ENCODE data around the gene AMY2B. TPM values are rescaled to one million over a fixed set of nuclear protein-coding genes. Genes with fewer than 3 reads are reported as not detected.
"Not testable (repeated sequence)": the region's sequence is repeated elsewhere in the genome, so short reads cannot be mapped to it uniquely, and the experiment has no call there.

AMY2B gene
- 1.9 and 2.0 TPM in 2 replicates for polyA plus RNA-seq (2013)

DNA sequence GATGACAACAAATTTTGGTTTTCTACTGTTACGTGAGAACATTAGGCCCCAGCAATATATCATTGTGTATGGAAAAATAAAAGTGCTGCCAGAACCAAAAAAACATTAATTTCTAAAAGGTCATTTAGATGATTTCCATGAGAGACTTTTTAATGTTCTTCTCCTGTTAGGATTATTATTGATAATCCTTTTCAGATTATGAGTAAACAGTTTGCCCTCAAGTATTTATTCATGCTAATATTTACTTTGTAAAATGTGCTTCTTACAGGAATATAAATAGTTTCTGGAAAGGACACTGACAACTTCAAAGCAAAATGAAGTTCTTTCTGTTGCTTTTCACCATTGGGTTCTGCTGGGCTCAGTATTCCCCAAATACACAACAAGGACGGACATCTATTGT, at the start of gene AMY2B:
TSS of gene AMY2B (plus strand) at position 301 of the 400 bp plus-strand sequence. CDS start at position 315, 14 bp downstream.
- not testable (repeated sequence) for DNase-seq; H2BK120ac ChIP-seq (ENCODE audit: insufficient read depth, low read length, poor library complexity); H3K4ac ChIP-seq (ENCODE audit: low read depth, low read length); H3K9me3 ChIP-seq (ENCODE audit: insufficient read depth, low read depth, low read length); H2BK12ac ChIP-seq (ENCODE audit: low read length); H2AFZ ChIP-seq (ENCODE audit: insufficient read depth, low read length, poor library complexity); H3K4me3 ChIP-seq (ENCODE audit: low read depth, low read length); H3K23ac ChIP-seq (ENCODE audit: low read length); H3K14ac ChIP-seq (ENCODE audit: low read length); H4K8ac ChIP-seq (ENCODE audit: low read depth, low read length); H3K18ac ChIP-seq (ENCODE audit: low read length); H3K27ac ChIP-seq (ENCODE audit: low read depth, low read length); H3K9ac ChIP-seq (ENCODE audit: low read length); H4K91ac ChIP-seq (ENCODE audit: low read depth, low read length); H3K4me2 ChIP-seq (ENCODE audit: low read length); H4K12ac ChIP-seq (ENCODE audit: low read depth, low read length); H2AK5ac ChIP-seq (ENCODE audit: low read length); H2BK5ac ChIP-seq (ENCODE audit: low read depth, low read length, poor library complexity); H3K36me3 ChIP-seq (ENCODE audit: control insufficient read depth in 1 of 2, insufficient read depth in 2 of 2, low read length in 2 of 2); H3K4me1 ChIP-seq (ENCODE audit: control insufficient read depth in 1 of 2, insufficient read depth in 2 of 2, low read length in 2 of 2); H3K27me3 ChIP-seq (ENCODE audit: insufficient read depth, low read length); H3K79me1 ChIP-seq (ENCODE audit: low read length); H3K79me2 ChIP-seq (ENCODE audit: control insufficient read depth, insufficient read depth, low read length, poor library complexity)
- no CpG with 5 or more reads among the region's 2 CpGs for WGBS (ENCODE audit: extremely low coverage, insufficient coverage, insufficient read length)

DNA sequence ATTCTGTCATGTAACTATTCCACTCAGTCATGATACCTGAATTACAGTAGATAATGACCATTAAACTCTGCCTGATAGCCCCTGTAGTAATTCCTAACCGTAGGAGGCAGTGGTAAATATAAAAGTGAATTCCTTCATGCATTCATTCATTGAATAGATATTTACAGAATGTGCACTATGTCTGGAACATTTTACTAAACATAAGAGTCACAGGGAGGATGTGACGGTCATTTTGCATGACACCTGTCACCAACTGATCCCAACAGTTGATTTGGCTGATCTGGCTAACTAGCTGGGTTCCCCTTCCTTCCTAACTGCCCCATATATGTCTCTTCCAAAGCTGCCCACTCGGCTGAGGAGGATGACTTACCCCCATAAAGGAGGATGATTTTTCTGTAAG, 48.0 kb upstream of the AMY2B start:
- H4K8ac ChIP-seq (ENCODE audit: low read depth, low read length) = no peak overlapping the region
- H4K91ac ChIP-seq (ENCODE audit: low read depth, low read length) = no peak overlapping the region

DNA sequence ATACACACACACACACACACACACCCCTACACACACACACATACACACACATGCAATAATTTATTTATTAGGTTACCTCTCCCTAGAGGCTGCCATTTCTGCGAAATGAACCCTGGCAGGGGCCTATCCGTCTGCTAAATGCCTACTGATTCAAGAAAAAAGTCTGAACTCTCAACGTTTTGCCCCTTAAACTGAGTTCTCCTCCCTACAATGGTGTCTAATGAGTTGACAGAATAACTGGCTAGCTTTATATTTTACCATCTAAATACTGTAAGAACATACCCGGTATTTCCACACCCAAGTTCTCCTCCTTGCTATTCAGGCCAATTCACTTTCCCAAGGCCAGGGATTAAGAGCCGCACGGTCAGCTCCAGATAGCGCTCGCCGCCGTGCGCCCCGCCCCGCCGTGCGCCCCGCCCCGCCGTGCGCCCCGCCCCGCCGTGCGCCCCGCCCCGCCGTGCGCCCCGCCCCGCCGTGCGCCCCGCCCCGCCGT, 46.2 kb upstream of the AMY2B start:
- H2AFZ ChIP-seq (ENCODE audit: insufficient read depth, low read length, poor library complexity) = no peak overlapping the region
- H4K8ac ChIP-seq (ENCODE audit: low read depth, low read length) = peak overlapping the region; percentile 11
- H3K4me1 ChIP-seq (ENCODE audit: control insufficient read depth in 1 of 2, insufficient read depth in 2 of 2, low read length in 2 of 2) = no peaks in the 10 kb centered on the region
- H3K9ac ChIP-seq (ENCODE audit: low read length) = no peak overlapping the region
- no peak overlapping the region for H4K91ac ChIP-seq (ENCODE audit: low read depth, low read length)
- H3K18ac ChIP-seq (ENCODE audit: low read length) = no peak overlapping the region
- H3K27ac ChIP-seq (ENCODE audit: low read depth, low read length) = no peak overlapping the region
- H3K79me2 ChIP-seq (ENCODE audit: control insufficient read depth, insufficient read depth, low read length, poor library complexity) = peaks cover 3% of the 10 kb centered on the region
- no peak overlapping the region for H3K14ac ChIP-seq (ENCODE audit: low read length)
- H3K4me2 ChIP-seq (ENCODE audit: low read length) = peak overlapping the region; percentile 47
- H2AK5ac ChIP-seq (ENCODE audit: low read length) = no peak overlapping the region
- WGBS (ENCODE audit: extremely low coverage, insufficient coverage, insufficient read length) = no CpG with 5 or more reads among the region's 34 CpGs
- H2BK120ac ChIP-seq (ENCODE audit: insufficient read depth, low read length, poor library complexity) = no peak overlapping the region
- H3K23ac ChIP-seq (ENCODE audit: low read length) = no peak overlapping the region
- H3K27me3 ChIP-seq (ENCODE audit: insufficient read depth, low read length) = no peaks in the 10 kb centered on the region
- H3K4ac ChIP-seq (ENCODE audit: low read depth, low read length) = no peak overlapping the region
- H3K36me3 ChIP-seq (ENCODE audit: control insufficient read depth in 1 of 2, insufficient read depth in 2 of 2, low read length in 2 of 2) = peaks cover 2% of the 10 kb centered on the region in 2 experiments
- H2BK5ac ChIP-seq (ENCODE audit: low read depth, low read length, poor library complexity) = no peak overlapping the region
- peaks cover 7% of the 10 kb centered on the region for H3K79me1 ChIP-seq (ENCODE audit: low read length)
- H2BK12ac ChIP-seq (ENCODE audit: low read length) = no peak overlapping the region
- DNase-seq = peak; percentile 21 to 59
- H3K4me3 ChIP-seq (ENCODE audit: low read depth, low read length) = no peak overlapping the region
- H3K9me3 ChIP-seq (ENCODE audit: insufficient read depth, low read depth, low read length) = no peaks in the 10 kb centered on the region
- H4K12ac ChIP-seq (ENCODE audit: low read depth, low read length) = no peak overlapping the region

More for the DNA sequence above, 48.0 kb upstream of the AMY2B start:
- H3K27me3 ChIP-seq (ENCODE audit: insufficient read depth, low read length) = no peaks in the 10 kb centered on the region
- no peak overlapping the region for H2BK120ac ChIP-seq (ENCODE audit: insufficient read depth, low read length, poor library complexity)
- H3K4me2 ChIP-seq (ENCODE audit: low read length) = no peak overlapping the region
- H3K79me2 ChIP-seq (ENCODE audit: control insufficient read depth, insufficient read depth, low read length, poor library complexity) = peaks cover 3% of the 10 kb centered on the region
- peaks cover 7% of the 10 kb centered on the region for H3K79me1 ChIP-seq (ENCODE audit: low read length)
- no peaks in the 10 kb centered on the region for H3K9me3 ChIP-seq (ENCODE audit: insufficient read depth, low read depth, low read length)
- H3K27ac ChIP-seq (ENCODE audit: low read depth, low read length) = no peak overlapping the region
- no peak overlapping the region for H3K9ac ChIP-seq (ENCODE audit: low read length)
- no peak overlapping the region for H4K12ac ChIP-seq (ENCODE audit: low read depth, low read length)
- H3K4ac ChIP-seq (ENCODE audit: low read depth, low read length) = no peak overlapping the region
- no peak overlapping the region for H2BK12ac ChIP-seq (ENCODE audit: low read length)
- no CpG with 5 or more reads among the region's 3 CpGs for WGBS (ENCODE audit: extremely low coverage, insufficient coverage, insufficient read length)
- H3K18ac ChIP-seq (ENCODE audit: low read length) = no peak overlapping the region
- no peak overlapping the region for H3K4me3 ChIP-seq (ENCODE audit: low read depth, low read length)
- H2BK5ac ChIP-seq (ENCODE audit: low read depth, low read length, poor library complexity) = no peak overlapping the region
- H2AK5ac ChIP-seq (ENCODE audit: low read length) = no peak overlapping the region
- no peaks in the 10 kb centered on the region for H3K36me3 ChIP-seq (ENCODE audit: control insufficient read depth in 1 of 2, insufficient read depth in 2 of 2, low read length in 2 of 2)
- H3K23ac ChIP-seq (ENCODE audit: low read length) = no peak overlapping the region
- no peak overlapping the region for H2AFZ ChIP-seq (ENCODE audit: insufficient read depth, low read length, poor library complexity)
- DNase-seq = peak; percentile 20 to 65
- H3K14ac ChIP-seq (ENCODE audit: low read length) = no peak overlapping the region
- no peaks in the 10 kb centered on the region for H3K4me1 ChIP-seq (ENCODE audit: control insufficient read depth in 1 of 2, insufficient read depth in 2 of 2, low read length in 2 of 2)

DNA sequence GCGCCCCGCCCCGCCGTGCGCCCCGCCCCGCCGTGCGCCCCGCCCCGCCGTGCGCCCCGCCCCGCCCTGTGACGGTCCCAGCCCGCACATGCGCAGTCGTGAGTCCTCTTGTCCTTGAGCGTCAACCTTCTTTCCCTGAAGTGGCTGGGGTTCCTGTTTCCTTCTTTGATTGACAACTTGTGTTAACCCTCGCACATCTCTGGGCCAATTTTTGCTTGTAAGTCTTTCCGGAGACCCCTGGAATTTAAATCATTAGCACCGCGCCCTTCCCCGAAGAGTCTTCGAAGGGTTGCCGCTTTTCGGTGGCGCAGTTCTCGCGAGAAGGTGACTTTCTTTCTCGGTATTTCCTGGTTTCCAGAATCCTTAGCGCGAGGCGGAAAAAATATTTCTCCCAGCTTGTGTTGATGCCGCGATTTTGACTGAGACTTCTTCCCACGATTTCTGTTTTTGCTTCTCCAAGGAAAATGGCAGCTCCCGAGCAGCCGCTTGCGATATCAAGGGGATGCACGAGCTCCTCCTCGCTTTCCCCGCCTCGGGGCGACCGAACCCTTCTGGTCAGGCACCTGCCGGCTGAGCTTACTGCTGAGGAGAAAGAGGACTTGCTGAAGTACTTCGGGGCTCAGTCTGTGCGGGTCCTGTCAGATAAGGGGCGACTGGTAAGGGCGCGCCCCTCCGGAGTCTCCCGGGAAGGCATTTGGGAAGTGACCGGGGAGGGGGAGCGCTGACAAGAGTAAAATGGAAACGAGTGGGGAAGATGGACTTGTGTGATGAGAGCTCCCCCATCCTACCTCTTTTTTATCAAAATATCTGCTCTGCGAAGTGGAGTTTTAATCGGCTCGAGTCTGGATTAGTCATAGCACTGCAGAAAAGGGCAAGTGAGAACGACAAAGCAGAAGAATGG, 45.5 kb upstream of the AMY2B start, which contains the start of gene RNPC3:
TSS of gene RNPC3 (plus strand) at position 93 of the 901 bp plus-strand sequence. CDS start at position 465, 372 bp downstream.
- Histone ChIP-seq H4K12ac (ENCODE audit: low read depth, low read length) (peak within 1 kb of the TSS; percentile 9), H3K4me1 (ENCODE audit: control insufficient read depth in 1 of 2, insufficient read depth in 2 of 2, low read length in 2 of 2) (no peaks in the 10 kb centered on the region), H3K4me3 (ENCODE audit: low read depth, low read length) (peak within 1 kb of the TSS; percentile 84), H3K27ac (ENCODE audit: low read depth, low read length) (peak within 1 kb of the TSS; percentile 43), H3K36me3 (ENCODE audit: control insufficient read depth in 1 of 2, insufficient read depth in 2 of 2, low read length in 2 of 2) (peaks cover 2% of the 10 kb centered on the region in 2 experiments), H4K91ac (ENCODE audit: low read depth, low read length) (peak within 1 kb of the TSS; percentile 58), H3K14ac (ENCODE audit: low read length) (peak within 1 kb of the TSS; percentile 13), H3K27me3 (ENCODE audit: insufficient read depth, low read length) (no peaks in the 10 kb centered on the region), H3K9me3 (ENCODE audit: insufficient read depth, low read depth, low read length) (no peaks in the 10 kb centered on the region), H2AK5ac (ENCODE audit: low read length) (no peak within 1 kb of the TSS), H2BK12ac (ENCODE audit: low read length) (no peak within 1 kb of the TSS), H3K18ac (ENCODE audit: low read length) (peak within 1 kb of the TSS; percentile 31), H3K79me2 (ENCODE audit: control insufficient read depth, insufficient read depth, low read length, poor library complexity) (peaks cover 3% of the 10 kb centered on the region), H3K4me2 (ENCODE audit: low read length) (peak within 1 kb of the TSS; percentile 77), H4K8ac (ENCODE audit: low read depth, low read length) (peak within 1 kb of the TSS; percentile 78), H2BK5ac (ENCODE audit: low read depth, low read length, poor library complexity) (peak within 1 kb of the TSS; percentile 64), H3K9ac (ENCODE audit: low read length) (peak within 1 kb of the TSS; percentile 82), H3K23ac (ENCODE audit: low read length) (no peak within 1 kb of the TSS), H2BK120ac (ENCODE audit: insufficient read depth, low read length, poor library complexity) (peak within 1 kb of the TSS; percentile 56), H3K4ac (ENCODE audit: low read depth, low read length) (peak within 1 kb of the TSS; percentile 51), H3K79me1 (ENCODE audit: low read length) (peaks cover 7% of the 10 kb centered on the region), H2AFZ (ENCODE audit: insufficient read depth, low read length, poor library complexity) (peak within 1 kb of the TSS; percentile 50)
- no CpG with 5 or more reads among the region's 62 CpGs for WGBS (ENCODE audit: extremely low coverage, insufficient coverage, insufficient read length)
- peak; percentile 89 to 97 for DNase-seq

Measured in trophoblast cell (in vitro differentiated cells and primary cell).